ENCODE data around the gene RANBP9. TPM values are rescaled to one million over a fixed set of nuclear protein-coding genes. Genes with fewer than 3 reads are reported as not detected.

The RANBP9 gene
- total RNA-seq, 1 experiment from 2014 or later, result 57.4 TPM

- no peak for DNase-seq (ENCODE audit: low spot score)
- Histone ChIP-seq H3K4me1 (ENCODE audit: insufficient read depth, low read length, poor library complexity, severe bottlenecking) (no peaks in the 10 kb centered on the region), H3K4me3 (ENCODE audit: low read depth, low read length, poor library complexity, severe bottlenecking) (no peak overlapping the region), H3K27me3 (replicated peaks; ENCODE audit: insufficient read depth, low read depth, low read length, poor library complexity) (no peaks in the 10 kb centered on the region), H3K9me3 (ENCODE audit: low read depth, low read length, poor library complexity, severe bottlenecking) (no peaks in the 10 kb centered on the region), H3K27ac (ENCODE audit: low read depth, low read length, poor library complexity, severe bottlenecking) (no peak overlapping the region), H3K36me3 (ENCODE audit: insufficient read depth, low read length, poor library complexity, severe bottlenecking) (no peaks in the 10 kb centered on the region)
- POLR2A ChIA-PET (ENCODE audit: low non-redundant PET), result interaction anchor here (0.6 kb wide), 1 partner anchor 487 kb away, joined by 4 read pairs; no protein-coding TSS in a partner anchor
- intact Hi-C loops (cut with micrococcal nuclease; ENCODE audit: unreplicated experiment), result no loop called here
- no TSS peak for BruUV-seq (replicated peaks)
- CTCF ChIA-PET, result no interaction called here
- TF ChIP-seq EZH2 (IDR thresholded peaks at IDR 0.05; ENCODE audit: borderline replicate concordance, low read depth, low read length, poor library complexity, severe bottlenecking) (no peak), CTCF (conservative IDR thresholded peaks at IDR 0.05; ENCODE audit: low read depth, low read length) (no peak)
Observed at GRCh38 chr6:13660893-13661292, 50.7 kb downstream of the RANBP9 start.

- Histone ChIP-seq H3K9me3 (ENCODE audit: low read depth, low read length, poor library complexity, severe bottlenecking) (no peaks in the 10 kb centered on the region), H3K4me1 (ENCODE audit: insufficient read depth, low read length, poor library complexity, severe bottlenecking) (no peaks in the 10 kb centered on the region), H3K27me3 (replicated peaks; ENCODE audit: insufficient read depth, low read depth, low read length, poor library complexity) (no peaks in the 10 kb centered on the region), H3K4me3 (ENCODE audit: low read depth, low read length, poor library complexity, severe bottlenecking) (no peak overlapping the region), H3K36me3 (ENCODE audit: insufficient read depth, low read length, poor library complexity, severe bottlenecking) (no peaks in the 10 kb centered on the region), H3K27ac (ENCODE audit: low read depth, low read length, poor library complexity, severe bottlenecking) (no peak overlapping the region)
- no peak for DNase-seq (ENCODE audit: low spot score)
- ChIA-PET CTCF (no interaction called here), POLR2A (ENCODE audit: low non-redundant PET) (no interaction called here)
- BruUV-seq (replicated peaks), result no TSS peak
- intact Hi-C loops (cut with micrococcal nuclease; ENCODE audit: unreplicated experiment), result no loop called here
- no peak for TF ChIP-seq CTCF (conservative IDR thresholded peaks at IDR 0.05; ENCODE audit: low read depth, low read length)
- TF ChIP-seq EZH2 (IDR thresholded peaks at IDR 0.05; ENCODE audit: borderline replicate concordance, low read depth, low read length, poor library complexity, severe bottlenecking), result no peak
Observed at GRCh38 chr6:13660273-13660672, 51.4 kb downstream of the RANBP9 start.

GRCh38 chr6:13655700-13656099 is 55.9 kb downstream of the RANBP9 start:
- Histone ChIP-seq H3K4me3 (ENCODE audit: low read depth, low read length, poor library complexity, severe bottlenecking) (no peak overlapping the region), H3K27me3 (replicated peaks; ENCODE audit: insufficient read depth, low read depth, low read length, poor library complexity) (no peaks in the 10 kb centered on the region), H3K27ac (ENCODE audit: low read depth, low read length, poor library complexity, severe bottlenecking) (no peak overlapping the region), H3K4me1 (ENCODE audit: insufficient read depth, low read length, poor library complexity, severe bottlenecking) (peaks cover 3% of the 10 kb centered on the region), H3K9me3 (ENCODE audit: low read depth, low read length, poor library complexity, severe bottlenecking) (no peaks in the 10 kb centered on the region), H3K36me3 (ENCODE audit: insufficient read depth, low read length, poor library complexity, severe bottlenecking) (peaks cover 6% of the 10 kb centered on the region)
- no peak for DNase-seq (ENCODE audit: low spot score)
- ChIA-PET POLR2A (ENCODE audit: low non-redundant PET) (no interaction called here), CTCF (no interaction called here)
- intact Hi-C loops (cut with micrococcal nuclease; ENCODE audit: unreplicated experiment), result no loop called here
- BruUV-seq (replicated peaks), result no TSS peak
- no peak for TF ChIP-seq CTCF (conservative IDR thresholded peaks at IDR 0.05; ENCODE audit: low read depth, low read length)
- no peak for TF ChIP-seq EZH2 (IDR thresholded peaks at IDR 0.05; ENCODE audit: borderline replicate concordance, low read depth, low read length, poor library complexity, severe bottlenecking)
